KG1 (cell line): ENCODE measurements around the gene MBL2.
A peak's percentile ranks its signal among the peaks of the same experiment; 100 is the strongest.

Source experiments
- DNase-seq: peaks from one replicate; lab custom pipeline; 2025; lab: John Stamatoyannopoulos, UW

The MBL2 gene

GRCh38 chr10:52771534-52772445, 794 bp downstream of the MBL2 start:
- DNase-seq, result no peak

- DNase-seq, result no peak
Observed at GRCh38 chr10:52770904-52771303, 1.7 kb downstream of the MBL2 start.

GRCh38 chr10:52769966-52770365, 2.6 kb downstream of the MBL2 start:
- no peak for DNase-seq

- no peak for DNase-seq
Observed at GRCh38 chr10:52768001-52768532, 4.5 kb downstream of the MBL2 start.

- no peak for DNase-seq
Observed at GRCh38 chr10:52762088-52762487, 10.5 kb downstream of the MBL2 start.

- DNase-seq, result no peak
Observed at GRCh38 chr10:52759154-52759553, 13.4 kb downstream of the MBL2 start.

GRCh38 chr10:52758406-52758805, 14.2 kb downstream of the MBL2 start:
- no peak for DNase-seq

- no peak for DNase-seq
Observed at GRCh38 chr10:52757773-52758172, 14.8 kb downstream of the MBL2 start.

- DNase-seq, result no peak
Observed at GRCh38 chr10:52756966-52757365, 15.6 kb downstream of the MBL2 start.

GRCh38 chr10:52756295-52756694, 16.3 kb downstream of the MBL2 start:
- DNase-seq, result no peak

GRCh38 chr10:52755297-52756062, 17.1 kb downstream of the MBL2 start:
- peak; percentile 62 for DNase-seq

GRCh38 chr10:52752801-52753445, 19.7 kb downstream of the MBL2 start:
- no peak for DNase-seq

GRCh38 chr10:52752261-52752660, 20.3 kb downstream of the MBL2 start:
- DNase-seq, result no peak

GRCh38 chr10:52751337-52751736, 21.2 kb downstream of the MBL2 start:
- no peak for DNase-seq

GRCh38 chr10:52750629-52751028, 22.0 kb downstream of the MBL2 start:
- no peak for DNase-seq

- DNase-seq, result no peak
Observed at GRCh38 chr10:52747694-52748093, 24.9 kb downstream of the MBL2 start.

- DNase-seq, result no peak
Observed at GRCh38 chr10:52746169-52746568, 26.4 kb downstream of the MBL2 start.

GRCh38 chr10:52744057-52744805, 28.4 kb downstream of the MBL2 start:
- DNase-seq, result no peak

- DNase-seq, result no peak
Observed at GRCh38 chr10:52742731-52743130, 29.9 kb downstream of the MBL2 start.

- DNase-seq, result no peak
Observed at GRCh38 chr10:52741851-52742250, 30.7 kb downstream of the MBL2 start.

- DNase-seq, result peak; percentile 21
Observed at GRCh38 chr10:52740913-52741675, 31.5 kb downstream of the MBL2 start.
